Mesodermal cell (in vitro differentiated cells): ENCODE results near the gene PLPP3.

Source experiments
- H3K27ac ChIP-seq: 2 replicates; pipeline ENCODE4 v1.7.0; 2013; ENCODE audit warnings: mild to moderate bottlenecking, low read depth, low read length, moderate library complexity; ENCODE audit not compliant: severe bottlenecking
- H3K36me3 ChIP-seq: 2 replicates; pipeline ENCODE4 v1.7.1; 2013; ENCODE audit warnings: mild to moderate bottlenecking, low read length, moderate library complexity; ENCODE audit not compliant: control insufficient read depth, insufficient read depth
- H3K4me1 ChIP-seq: one replicate; pipeline ENCODE4 v1.7.1; 2013; ENCODE audit warnings: mild to moderate bottlenecking, low read length; ENCODE audit not compliant: insufficient read depth, control insufficient read depth, poor library complexity, severe bottlenecking
- H3K4me3 ChIP-seq: 2 replicates; pipeline ENCODE4 v1.7.0; 2013; ENCODE audit warnings: low read length, control low read depth, mild to moderate bottlenecking; ENCODE audit not compliant: insufficient read depth, poor library complexity, severe bottlenecking; ENCODE audit errors: extremely low read depth
- H3K9me3 ChIP-seq: 2 replicates; pipeline ENCODE4 v1.7.1; 2013; ENCODE audit warnings: mild to moderate bottlenecking, low read length, moderate library complexity; ENCODE audit not compliant: control insufficient read depth
- WGBS, 2 experiments: methylation state at CpG; one replicate each; pipeline ENCODE4 v1.1.5; 2013; ENCODE audit warnings: missing lambda C conversion rate in 2 of 2; ENCODE audit not compliant: insufficient coverage in 2 of 2; 5-methylcytosine and 5-hydroxymethylcytosine counted together

PLPP3 gene

DNA sequence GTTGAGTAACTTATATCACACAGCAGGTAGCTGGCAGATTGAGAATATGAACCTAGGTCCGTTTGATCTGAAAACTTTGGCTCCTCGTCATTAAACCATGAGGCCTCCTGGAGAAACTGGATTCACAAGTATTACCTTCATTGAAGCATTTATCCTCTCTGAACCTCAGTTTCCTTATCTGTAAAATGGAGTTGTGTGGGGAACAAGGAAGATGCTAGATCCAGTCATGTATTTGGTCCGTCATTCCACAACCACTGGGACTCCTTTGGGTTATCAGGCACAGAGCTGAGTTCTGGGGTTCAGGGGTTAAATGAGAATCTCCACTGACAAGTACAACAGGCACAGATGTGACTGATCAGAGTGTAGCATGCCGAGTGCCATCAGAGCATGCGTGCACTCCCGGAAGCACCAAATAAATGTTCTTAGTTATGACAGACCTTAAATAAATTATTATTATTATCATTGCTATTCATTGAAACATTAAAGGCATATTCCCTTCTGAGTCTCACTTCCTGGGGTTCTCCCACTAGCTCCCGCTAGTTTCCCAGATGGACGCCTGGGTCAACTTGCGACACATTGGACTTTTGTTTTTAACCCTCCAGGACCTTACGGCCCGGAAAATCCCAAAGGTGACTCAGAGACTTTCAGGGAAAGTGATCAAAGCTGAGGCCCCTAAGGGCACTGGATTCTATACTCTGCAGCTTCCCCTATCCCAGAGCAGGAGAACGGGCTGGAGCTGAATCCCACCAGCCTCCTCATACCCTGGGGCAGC, 130.6 kb downstream of the PLPP3 start:
- Histone ChIP-seq H3K4me3 (no peak overlapping the region), H3K4me1 (peaks cover 15% of the 10 kb centered on the region)
- 88 to 91% methylated on average over 7 to 9 of the region's 12 CpGs for WGBS, 2 experiments

DNA sequence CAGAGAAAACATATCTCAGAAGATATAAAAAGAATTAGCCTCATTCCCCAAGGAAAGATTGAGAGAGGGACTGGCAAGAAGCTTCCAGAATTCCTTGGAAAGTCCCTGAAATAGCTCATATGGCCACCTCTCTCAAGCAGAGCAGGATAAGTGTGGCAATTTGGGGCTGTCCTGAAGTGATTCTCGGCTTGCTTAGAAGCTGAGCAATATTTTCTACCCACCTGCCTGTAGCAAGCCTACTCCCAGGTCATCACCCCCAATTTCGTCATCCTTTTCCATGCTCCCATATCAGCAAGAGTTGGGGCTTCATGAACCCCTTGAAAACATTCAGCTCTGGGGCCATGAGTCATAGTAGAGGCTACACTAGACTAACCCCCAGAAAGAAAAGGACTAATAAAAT, 131.5 kb downstream of the PLPP3 start:
- H3K27ac ChIP-seq, result no peak overlapping the region
- WGBS, 2 experiments, result 100% methylated on average over 1 of the region's 2 CpGs; no CpG with 5 or more reads in 1 of the 2 experiments
- no peaks in the 10 kb centered on the region for H3K36me3 ChIP-seq
- no peak overlapping the region for H3K4me3 ChIP-seq
- H3K4me1 ChIP-seq, result peaks cover 18% of the 10 kb centered on the region
- H3K9me3 ChIP-seq, result no peaks in the 10 kb centered on the region

More for the DNA sequence above, 130.6 kb downstream of the PLPP3 start:
- H3K27ac ChIP-seq, result no peak overlapping the region
- H3K36me3 ChIP-seq, result no peaks in the 10 kb centered on the region
- H3K9me3 ChIP-seq, result no peaks in the 10 kb centered on the region

DNA sequence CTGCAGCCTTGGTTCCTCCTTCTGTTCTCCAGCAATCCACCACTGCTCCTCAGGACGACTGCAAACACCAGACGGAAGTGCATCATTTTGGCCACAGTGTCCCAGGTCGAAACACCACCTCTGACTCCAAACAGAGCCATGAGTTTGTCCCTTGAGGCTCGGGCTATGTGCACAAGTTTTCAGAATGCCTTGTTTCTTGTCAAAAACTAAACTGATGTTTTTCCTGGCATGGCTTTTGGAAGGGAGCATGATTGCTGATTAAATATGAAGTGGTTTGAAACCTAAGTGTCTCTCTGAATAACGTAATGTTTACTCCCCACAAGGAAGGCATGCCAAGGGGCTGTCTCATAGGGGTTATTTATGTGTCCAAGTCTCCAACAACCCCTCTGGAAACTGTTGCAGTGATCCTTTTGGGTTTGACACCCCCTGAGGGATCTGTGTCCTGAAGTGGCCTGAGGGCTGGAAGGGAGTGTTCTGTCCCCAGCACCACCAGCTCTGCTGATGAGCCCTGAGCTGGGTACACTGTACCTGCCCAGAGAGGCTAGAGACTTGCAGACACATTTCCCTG, 132.7 kb downstream of the PLPP3 start:
- 84 to 85% methylated on average over 3 to 4 of the region's 5 CpGs for WGBS, 2 experiments
- Histone ChIP-seq H3K9me3 (no peaks in the 10 kb centered on the region), H3K36me3 (no peaks in the 10 kb centered on the region), H3K4me3 (no peak overlapping the region), H3K4me1 (peaks cover 25% of the 10 kb centered on the region), H3K27ac (no peak overlapping the region)

DNA sequence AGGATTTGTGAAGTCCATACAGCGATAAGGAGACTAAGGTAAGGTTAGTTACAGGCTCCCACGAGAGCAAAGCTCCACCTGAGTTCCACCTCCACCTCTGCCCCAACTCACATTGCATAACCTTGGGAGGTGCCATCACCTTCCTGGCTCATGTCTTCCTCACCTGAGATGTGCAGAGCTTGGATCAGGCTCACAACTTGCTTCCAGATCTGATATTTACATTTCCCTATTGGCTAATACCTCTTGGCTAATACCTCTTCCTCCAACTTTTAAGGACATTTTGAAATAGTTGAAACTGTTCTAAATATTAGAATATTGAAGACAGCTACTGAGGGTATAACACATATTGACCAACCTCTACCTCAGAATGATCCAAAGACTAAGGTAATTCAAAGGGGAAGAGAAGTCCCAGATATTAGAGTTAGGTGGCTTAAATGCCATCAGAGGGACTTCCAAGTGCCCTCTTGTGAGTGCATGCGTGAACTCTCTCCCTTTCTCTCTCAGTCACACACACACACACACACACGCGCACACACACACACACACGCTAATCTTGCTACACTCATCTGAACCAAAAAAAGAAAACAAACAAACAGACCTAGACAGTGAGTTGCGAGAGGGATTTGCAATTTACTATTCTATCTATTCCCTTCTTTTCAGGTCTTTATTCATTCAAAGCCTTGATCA, 134.3 kb downstream of the PLPP3 start:
- 71 to 82% methylated on average over 6 of the region's 7 CpGs for WGBS, 2 experiments
- H3K4me1 ChIP-seq, result peaks cover 28% of the 10 kb centered on the region
- H3K9me3 ChIP-seq, result no peaks in the 10 kb centered on the region
- H3K27ac ChIP-seq, result no peak overlapping the region
- H3K36me3 ChIP-seq, result no peaks in the 10 kb centered on the region
- H3K4me3 ChIP-seq, result no peak overlapping the region
